ENCODE results near the gene C2orf92.

GRCh38 chr2:97727296-97727695, 57.8 kb downstream of the C2orf92 start:
- TF ChIP-seq CTCF (IDR thresholded peaks at IDR 0.05): no peak
- TF ChIP-seq EP300 (IDR thresholded peaks at IDR 0.05): no peak
- TF ChIP-seq POLR2A (IDR thresholded peaks at IDR 0.05): no peak
- no peak for TF ChIP-seq POLR2AphosphoS5 (IDR thresholded peaks at IDR 0.05)
